Spleen (tissue), 11 donors: ENCODE results near the gene EDC3. TPM values are rescaled to one million over a fixed set of nuclear protein-coding genes. Genes with fewer than 3 reads are reported as not detected.

ENCODE experiments used
- DNase-seq: peaks from one replicate; pipeline ENCODE4 v3.0.0-alpha.2; 2020
- H3K27ac ChIP-seq, 8 donors: fragments of 200-600 bp; sonication (generic) in 7 of 8; 1 replicate in 4 of 8; 2 replicates in 4 of 8; pipeline versions ENCODE4 v1.5.0 to v1.8.0; 2016 to 2021; ENCODE audit warnings: inconsistent platforms in 4 of 8, mild to moderate bottlenecking in 4 of 8, moderate library complexity in 1 of 8
- H3K27me3 ChIP-seq, 7 donors: fragments of 200-600 bp; sonication (generic) in 6 of 7; replicated peaks in 1 of 7; 1 replicate in 4 of 7; 2 replicates in 3 of 7; pipeline versions ENCODE4 v1.5.0 to v1.8.0; 2016 to 2021; ENCODE audit warnings: inconsistent platforms in 3 of 7, mild to moderate bottlenecking in 1 of 7
- H3K36me3 ChIP-seq, 6 donors: fragments of 200-600 bp; sonication (generic) in 5 of 6; 1 replicate in 4 of 6; 2 replicates in 2 of 6; pipeline versions ENCODE4 v1.5.0 to v1.8.0; 2016 to 2021; ENCODE audit warnings: inconsistent platforms in 2 of 6
- H3K4me1 ChIP-seq, 6 donors: fragments of 200-600 bp; sonication (generic) in 5 of 6; 1 replicate in 3 of 6; 2 replicates in 3 of 6; pipeline versions ENCODE4 v1.5.0 to v1.8.0; 2016 to 2021; ENCODE audit warnings: inconsistent platforms in 3 of 6
- H3K4me3 ChIP-seq, 8 donors: fragments of 200-600 bp; sonication (generic) in 7 of 8; 1 replicate in 4 of 8; 2 replicates in 4 of 8; pipeline versions ENCODE4 v1.5.0 to v1.8.0; 2016 to 2021; ENCODE audit warnings: inconsistent platforms in 4 of 8, mild to moderate bottlenecking in 4 of 8, moderate library complexity in 2 of 8
- H3K9me3 ChIP-seq, 8 donors: fragments of 200-600 bp; sonication (generic) in 7 of 8; 1 replicate in 4 of 8; 2 replicates in 4 of 8; pipeline versions ENCODE4 v1.5.0 to v1.8.0; 2016 to 2021; ENCODE audit warnings: inconsistent platforms in 4 of 8
- POLR2A ChIP-seq, 3 donors: fragments of 450-650 bp; IDR thresholded peaks; one replicate each; pipeline ENCODE4 v1.5.1; 2017; ENCODE audit warnings: antibody characterized with exemption in 3 of 3, mild to moderate bottlenecking in 1 of 3
- POLR2AphosphoS5 ChIP-seq, 3 donors: sonication (generic); formaldehyde crosslinking; IDR thresholded peaks; one replicate each; pipeline ENCODE4 v1.5.1; 2017; ENCODE audit warnings: antibody characterized with exemption in 3 of 3
- whole genome bisulfite sequencing, 5 donors: extraction: QIAGEN DNeasy Blood & Tissue Kit in 3 of 5; methylation state at CpG; one replicate each; pipeline versions ENCODE4 v1.1.5 to v1.1.7; 2013 to 2018; 5-methylcytosine and 5-hydroxymethylcytosine counted together
- intact Hi-C: fragments of 100-400 bp; cut with DNase I; formaldehyde crosslinking; loops from one replicate; pipeline ENCODE4 v1.15.0; 2023; ENCODE audit warnings: low total_unique reads
- polyA plus RNA-seq, 3 donors: library from polyadenylated mRNA; stranded (reverse); fragments of 200-250 nt; gene quantifications; one replicate each; pipeline ENCODE4 v1.2.1, GENCODE V29; 2013
- total RNA-seq, 7 donors: library from RNA; depleted of rRNA in 3 of 7; stranded (reverse); fragments of >200 nt in 3 of 7; fragmentation: NEBNext Ultra II Directional in 4 of 7; extraction: Animal tissue kit (Norgen Biotek cat#: 25700) in 4 of 7; gene quantifications; one replicate each; pipeline versions ENCODE4 v1.1.0 to v1.2.1, GENCODE V29; 2016 to 2021
- TF ChIP-seq, protein P1 (sequence below), 11 experiments: fragments of 200-600 bp in 7 of 11; fragments of 450-650 bp in 4 of 11; sonication (generic) in 4 of 11; IDR thresholded peaks in 8 of 11; conservative IDR thresholded peaks in 3 of 11; 1 replicate in 7 of 11; 2 replicates in 4 of 11; pipeline versions ENCODE4 v1.4.0 to v1.8.0; 2016 to 2021; ENCODE audit warnings: antibody characterized with exemption in 11 of 11, inconsistent platforms in 4 of 11, mild to moderate bottlenecking in 1 of 11
- donor health status: healthy with polysubstance abuse.
- donor health status: DM: no; HTN: no; CAD: no; lungs with moderate emphysema.
- donor health status: DM: no; HTN: no; CAD: no.
- donor health status: Bipolar disorder and iron deficiency.
- donor health status: healthy.
- donor health status: DM: no; HTN: no; CAD: no.
- donor health status: DM: yes; HTN: yes; CAD: no.

EDC3 gene
- total and polyA plus RNA-seq, 10 donors: 8.3 to 32.5 (median 17.9) TPM

DNA sequence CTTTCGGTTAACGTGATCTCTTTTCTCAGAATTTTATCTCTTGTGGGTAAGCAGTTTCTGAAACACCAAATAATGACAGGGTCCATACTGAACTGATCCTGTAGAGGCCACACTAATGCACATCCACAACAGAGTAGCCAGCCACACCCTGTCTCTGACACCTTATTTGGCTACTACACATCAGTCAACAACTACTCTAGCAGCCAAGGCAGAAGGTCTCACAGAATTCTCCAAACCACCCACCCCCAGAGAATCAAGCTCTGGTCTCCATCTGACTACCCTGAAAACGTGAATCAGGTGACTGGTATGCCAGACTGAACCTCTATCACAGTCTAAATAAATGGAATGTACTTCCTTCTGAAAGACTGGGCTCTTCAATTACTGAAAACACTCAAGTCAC, 38.0 kb downstream of the EDC3 start:
- Histone ChIP-seq H3K36me3 (peaks cover 0 to 39% (median 12%) of the 10 kb centered on the region in 6 donors), H3K4me3 (no peak overlapping the region), H3K9me3 (no peaks in the 10 kb centered on the region), H3K27me3 (no peaks in the 10 kb centered on the region), H3K4me1 (peaks cover 0 to 33% (median 2%) of the 10 kb centered on the region in 6 donors), H3K27ac (no peak overlapping the region)
- 83 to 92% (median 89%) methylated on average over 3 of the region's 3 CpGs for WGBS, 5 donors
- intact Hi-C loops: no loop called here
- DNase-seq: no peak
- TF ChIP-seq, protein P1, sequence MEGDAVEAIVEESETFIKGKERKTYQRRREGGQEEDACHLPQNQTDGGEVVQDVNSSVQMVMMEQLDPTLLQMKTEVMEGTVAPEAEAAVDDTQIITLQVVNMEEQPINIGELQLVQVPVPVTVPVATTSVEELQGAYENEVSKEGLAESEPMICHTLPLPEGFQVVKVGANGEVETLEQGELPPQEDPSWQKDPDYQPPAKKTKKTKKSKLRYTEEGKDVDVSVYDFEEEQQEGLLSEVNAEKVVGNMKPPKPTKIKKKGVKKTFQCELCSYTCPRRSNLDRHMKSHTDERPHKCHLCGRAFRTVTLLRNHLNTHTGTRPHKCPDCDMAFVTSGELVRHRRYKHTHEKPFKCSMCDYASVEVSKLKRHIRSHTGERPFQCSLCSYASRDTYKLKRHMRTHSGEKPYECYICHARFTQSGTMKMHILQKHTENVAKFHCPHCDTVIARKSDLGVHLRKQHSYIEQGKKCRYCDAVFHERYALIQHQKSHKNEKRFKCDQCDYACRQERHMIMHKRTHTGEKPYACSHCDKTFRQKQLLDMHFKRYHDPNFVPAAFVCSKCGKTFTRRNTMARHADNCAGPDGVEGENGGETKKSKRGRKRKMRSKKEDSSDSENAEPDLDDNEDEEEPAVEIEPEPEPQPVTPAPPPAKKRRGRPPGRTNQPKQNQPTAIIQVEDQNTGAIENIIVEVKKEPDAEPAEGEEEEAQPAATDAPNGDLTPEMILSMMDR (IDR thresholded peaks at IDR 0.05 in 8 of 11, conservative IDR thresholded peaks at IDR 0.05 in 3 of 11): no peak
- TF ChIP-seq POLR2A (IDR thresholded peaks at IDR 0.05) (no peak), POLR2AphosphoS5 (IDR thresholded peaks at IDR 0.05) (no peak)

DNA sequence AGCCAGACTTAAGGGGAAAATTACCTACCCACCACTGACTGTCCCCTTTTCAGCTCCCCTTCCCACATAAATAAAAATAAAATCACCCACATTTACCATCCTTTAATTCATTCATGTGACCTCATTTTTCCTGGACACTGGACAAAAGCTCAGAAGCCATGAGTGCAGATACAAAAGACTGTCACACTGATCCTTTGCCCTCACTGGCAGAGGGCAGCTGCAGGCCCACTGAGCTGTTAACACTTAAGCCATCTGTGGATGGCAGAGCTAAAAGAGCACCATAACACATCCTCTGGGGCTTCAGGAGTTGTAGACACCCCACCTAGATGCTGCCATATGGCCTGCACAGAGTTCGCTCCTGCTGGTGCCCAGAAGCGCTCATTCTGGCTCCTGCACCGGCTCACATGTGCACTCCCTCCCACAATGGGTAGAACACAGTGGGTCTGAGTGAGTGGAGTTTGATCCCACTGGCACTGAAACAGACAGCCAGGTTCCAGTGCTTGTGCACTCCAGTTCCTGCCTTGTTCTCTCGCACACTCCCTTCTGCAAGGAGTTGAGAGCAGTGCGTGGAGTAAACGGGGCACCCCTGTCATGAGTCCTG, 38.8 kb downstream of the EDC3 start:
- H3K4me1 ChIP-seq: peaks cover 0 to 31% (median 2%) of the 10 kb centered on the region in 6 donors
- no peak overlapping the region for H3K27ac ChIP-seq
- H3K4me3 ChIP-seq: no peak overlapping the region
- peaks cover 0 to 44% (median 15%) of the 10 kb centered on the region in 6 donors for H3K36me3 ChIP-seq
- no peak for TF ChIP-seq POLR2A (IDR thresholded peaks at IDR 0.05)
- TF ChIP-seq, protein P1 (IDR thresholded peaks at IDR 0.05 in 8 of 11, conservative IDR thresholded peaks at IDR 0.05 in 3 of 11): no peak
- TF ChIP-seq POLR2AphosphoS5 (IDR thresholded peaks at IDR 0.05): no peak
- DNase-seq: no peak
- WGBS, 5 donors: 77 to 97% (median 93%) methylated on average over 6 of the region's 6 CpGs
- no peaks in the 10 kb centered on the region for H3K9me3 ChIP-seq
- H3K27me3 ChIP-seq: no peaks in the 10 kb centered on the region
- intact Hi-C loops: no loop called here

DNA sequence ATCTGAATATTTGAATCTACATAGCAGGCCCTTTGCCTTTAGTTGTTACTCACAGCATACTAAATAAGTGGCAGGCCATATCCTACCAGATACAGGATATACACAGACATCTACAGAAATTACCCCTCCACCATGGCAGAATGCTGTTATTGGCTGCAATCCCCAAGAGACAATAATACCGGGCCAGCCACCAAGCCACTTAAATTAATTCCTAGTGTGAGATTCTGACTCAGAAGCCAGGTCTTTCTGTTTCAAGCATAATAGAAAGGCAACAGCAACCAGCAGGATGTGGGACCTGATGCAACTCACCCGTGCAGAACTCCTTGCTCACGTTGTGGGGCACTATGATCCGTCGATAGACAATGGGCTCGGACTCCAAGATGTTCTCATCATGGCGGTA, 40.4 kb downstream of the EDC3 start:
- intact Hi-C loops: no loop called here
- no peak for DNase-seq
- H3K36me3 ChIP-seq: peaks cover 0 to 48% (median 15%) of the 10 kb centered on the region in 6 donors
- H3K27ac ChIP-seq: no peak overlapping the region
- H3K4me3 ChIP-seq: no peak overlapping the region
- no peaks in the 10 kb centered on the region for H3K27me3 ChIP-seq
- peaks cover 0 to 31% (median 2%) of the 10 kb centered on the region in 6 donors for H3K4me1 ChIP-seq
- H3K9me3 ChIP-seq: no peaks in the 10 kb centered on the region
- TF ChIP-seq POLR2A (IDR thresholded peaks at IDR 0.05) (no peak), POLR2AphosphoS5 (IDR thresholded peaks at IDR 0.05) (no peak)
- TF ChIP-seq, protein P1 (IDR thresholded peaks at IDR 0.05 in 8 of 11, conservative IDR thresholded peaks at IDR 0.05 in 3 of 11): no peak
- 68 to 88% (median 76%) methylated on average over 7 of the region's 7 CpGs for WGBS, 5 donors

DNA sequence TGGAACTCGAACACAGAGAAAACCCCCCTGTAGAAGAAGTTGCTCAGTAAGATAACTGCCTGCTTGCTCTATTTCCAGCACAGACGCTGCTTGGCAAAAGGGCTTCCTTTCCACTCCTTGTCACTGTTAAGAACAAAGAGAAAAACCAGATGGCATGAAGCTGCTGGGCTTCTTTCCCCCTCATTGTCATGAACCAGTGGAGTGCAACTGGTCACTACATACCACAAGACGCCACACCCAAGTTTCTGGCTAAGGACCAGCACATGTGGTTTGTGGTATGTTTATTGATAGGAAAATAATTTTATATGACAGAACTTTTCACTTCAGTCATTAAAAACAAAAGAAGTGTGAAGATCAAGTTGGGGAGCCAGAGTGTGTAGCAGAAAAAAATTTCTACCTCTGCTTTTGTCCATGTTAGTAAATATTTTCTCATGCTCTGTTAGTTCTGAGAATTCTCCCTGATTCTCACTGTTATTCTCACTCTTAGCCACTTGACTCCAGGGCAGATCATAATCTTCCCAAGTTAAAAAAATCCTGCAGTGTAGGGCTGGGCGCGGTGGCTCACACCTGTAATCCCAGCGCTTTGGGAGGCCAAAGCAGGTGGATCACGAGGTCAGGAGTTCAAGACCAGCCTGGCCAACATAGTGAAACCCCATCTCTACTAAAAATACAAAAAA, 42.3 kb downstream of the EDC3 start:
- Histone ChIP-seq H3K4me3 (no peak overlapping the region), H3K36me3 (peaks cover 0 to 52% (median 15%) of the 10 kb centered on the region in 6 donors), H3K9me3 (no peaks in the 10 kb centered on the region), H3K4me1 (peaks cover 0 to 31% (median 2%) of the 10 kb centered on the region in 6 donors), H3K27ac (no peak overlapping the region), H3K27me3 (no peaks in the 10 kb centered on the region)
- TF ChIP-seq POLR2AphosphoS5 (IDR thresholded peaks at IDR 0.05) (no peak), POLR2A (IDR thresholded peaks at IDR 0.05) (no peak)
- TF ChIP-seq, protein P1 (IDR thresholded peaks at IDR 0.05 in 8 of 11, conservative IDR thresholded peaks at IDR 0.05 in 3 of 11): no peak
- WGBS, 5 donors: 74 to 85% (median 81%) methylated on average over 7 of the region's 7 CpGs
- no peak for DNase-seq
- intact Hi-C loops: no loop called here
